Activated CD8-positive, alpha-beta T cell treated with anti-CD3 and anti-CD28 coated beads, Interleukin-2, amount 10 ng/mL, durations not matched to agents 7 days and 5 days (primary cell): ENCODE results near the gene BARD1. TPM values are rescaled to one million over a fixed set of nuclear protein-coding genes. Genes with fewer than 3 reads are reported as not detected.
"Not testable (repeated sequence)": the region's sequence is repeated elsewhere in the genome, so short reads cannot be mapped to it uniquely, and the experiment has no call there.

Source experiments
- ATAC-seq: fragments of 150-1000 bp; cut with Tn5 transposase; one replicate; pipeline ENCODE4 v1.10.0; 2021; ENCODE audit warnings: moderate library complexity
- CTCF ChIA-PET: fragments of 350-600 bp; sonication (Branson Sonifier 250); formaldehyde crosslinking; loops from one replicate; lab custom pipeline; 2021; ENCODE audit warnings: antibody characterized with exemption; lab: Charles Lee
- POLR2A ChIA-PET: fragments of 350-600 bp; sonication (Branson Sonifier 250); formaldehyde crosslinking; loops from one replicate; lab custom pipeline; 2021; ENCODE audit warnings: antibody characterized with exemption; lab: Charles Lee
- DNase-seq: peaks from one replicate; pipeline ENCODE4 v3.0.0-alpha.2; 2020
- H3K27ac Mint-ChIP-seq: one replicate; pipeline ENCODE4 v1.8.0; 2021; ENCODE audit warnings: mild to moderate bottlenecking, mixed read lengths
- H3K27me3 Mint-ChIP-seq: one replicate; pipeline ENCODE4 v1.8.0; 2021; ENCODE audit warnings: low read depth, mixed read lengths
- H3K36me3 Mint-ChIP-seq: one replicate; pipeline ENCODE4 v1.8.0; 2021; ENCODE audit warnings: low read depth, mixed read lengths
- H3K4me1 Mint-ChIP-seq: one replicate; pipeline ENCODE4 v1.8.0; 2021; ENCODE audit warnings: low read depth, mixed read lengths
- H3K4me3 Mint-ChIP-seq: one replicate; pipeline ENCODE4 v1.8.0; 2021; ENCODE audit warnings: mild to moderate bottlenecking, mixed read lengths
- H3K9me3 Mint-ChIP-seq: one replicate; pipeline ENCODE4 v1.8.0; 2022; ENCODE audit warnings: mixed read lengths; ENCODE audit not compliant: insufficient read depth
- total RNA-seq, 2 experiments: library from RNA; stranded (reverse); gene quantifications; one replicate each; pipeline ENCODE4 v1.2.3, GENCODE V29; 2021

BARD1 gene
- total RNA-seq, 2 experiments from 2014 or later = 56.4 to 57.1 TPM

DNA sequence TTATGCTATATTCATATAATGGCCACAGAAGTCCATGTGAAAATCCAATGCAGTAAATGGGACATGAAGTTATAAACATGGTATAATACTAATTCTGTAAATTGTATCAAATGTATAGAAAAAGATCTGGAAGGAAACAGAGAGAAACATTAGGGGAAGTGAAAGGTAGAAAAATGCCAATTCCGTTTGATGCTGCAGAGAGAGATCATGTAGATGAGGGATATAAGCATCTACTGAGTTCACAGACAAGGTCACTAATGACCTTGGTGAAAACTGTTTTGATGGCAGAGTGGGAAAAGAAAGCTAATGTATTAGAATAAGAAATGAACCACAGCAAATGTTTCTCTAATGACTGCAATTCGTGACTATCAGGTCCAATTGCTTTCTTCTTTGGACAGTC lies 56.0 kb downstream of the BARD1 start:
- H3K27me3 Mint-ChIP-seq = no peaks in the 10 kb centered on the region
- POLR2A ChIA-PET = no interaction called here
- H3K4me3 Mint-ChIP-seq = no peak overlapping the region
- no peak for DNase-seq
- CTCF ChIA-PET = no interaction called here
- H3K36me3 Mint-ChIP-seq = peaks cover 81% of the 10 kb centered on the region
- H3K4me1 Mint-ChIP-seq = peaks cover 4% of the 10 kb centered on the region
- ATAC-seq = no peak
- no peak overlapping the region for H3K27ac Mint-ChIP-seq
- no peaks in the 10 kb centered on the region for H3K9me3 Mint-ChIP-seq

DNA sequence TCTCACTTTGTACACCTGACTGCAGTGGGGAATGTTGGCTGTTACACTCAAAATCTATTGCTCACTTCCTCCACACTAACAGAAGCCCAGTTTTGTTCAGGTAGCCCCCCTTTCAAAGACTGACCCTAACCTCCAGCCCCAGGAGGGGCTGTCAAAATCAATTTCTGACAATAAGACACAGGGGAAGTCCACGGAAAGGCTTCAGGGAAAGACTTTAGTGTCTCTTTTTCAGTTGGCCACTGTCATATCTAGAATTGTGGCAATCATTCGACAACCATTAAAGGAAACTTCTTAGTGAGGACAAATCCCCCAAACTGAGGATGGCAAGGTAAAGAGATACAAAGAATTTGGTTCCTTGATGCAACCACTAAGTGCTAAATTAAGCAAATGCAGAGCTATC lies 59.0 kb downstream of the BARD1 start:
- DNase-seq = no peak
- H3K9me3 Mint-ChIP-seq = no peaks in the 10 kb centered on the region
- H3K4me3 Mint-ChIP-seq = no peak overlapping the region
- POLR2A ChIA-PET = no interaction called here
- H3K27ac Mint-ChIP-seq = no peak overlapping the region
- ATAC-seq = no peak
- peaks cover 76% of the 10 kb centered on the region for H3K36me3 Mint-ChIP-seq
- no peaks in the 10 kb centered on the region for H3K4me1 Mint-ChIP-seq
- no peaks in the 10 kb centered on the region for H3K27me3 Mint-ChIP-seq
- CTCF ChIA-PET = no interaction called here

DNA sequence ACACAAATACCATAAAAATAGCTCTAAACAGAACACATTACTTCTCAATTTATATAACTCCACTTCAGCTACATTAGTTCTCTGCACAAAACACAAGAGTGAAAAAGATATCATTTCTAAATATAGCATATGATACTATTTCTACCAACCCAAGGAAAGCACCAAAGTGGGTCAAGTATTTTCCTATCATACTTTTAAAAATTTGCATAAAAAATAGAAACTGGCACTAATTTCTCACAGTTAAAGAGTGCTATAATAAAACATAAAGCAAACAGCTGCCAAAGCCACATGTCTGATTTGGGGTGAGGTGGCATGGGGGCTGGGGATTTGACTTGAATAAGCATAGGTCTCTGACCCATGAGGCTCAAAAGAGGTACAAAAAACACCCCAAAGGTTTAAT lies 61.5 kb downstream of the BARD1 start:
- no peaks in the 10 kb centered on the region for H3K27me3 Mint-ChIP-seq

DNA sequence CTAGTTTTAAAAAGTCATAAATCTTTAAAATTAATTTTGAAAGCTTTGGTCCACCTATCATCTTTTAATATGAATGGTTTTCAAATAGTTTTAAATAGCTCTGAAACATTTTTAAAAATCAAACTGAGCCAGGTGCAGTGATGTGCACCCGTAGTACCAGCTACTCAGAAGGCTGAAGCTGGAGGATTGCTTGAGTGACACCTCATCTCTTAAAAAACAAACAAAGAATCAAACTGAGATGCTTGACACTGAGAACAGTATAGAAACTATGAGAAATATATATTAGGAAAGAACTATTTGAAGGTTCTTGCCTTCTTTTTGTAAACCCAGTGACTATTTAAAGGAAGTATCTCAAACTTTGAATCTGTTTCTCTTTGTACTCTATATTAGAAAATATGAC lies 67.4 kb downstream of the BARD1 start:
- no peak for ATAC-seq

More for the DNA sequence above, 61.5 kb downstream of the BARD1 start:
- CTCF ChIA-PET = interaction anchor here (0.9 kb wide), 1 partner anchor 11 kb away, joined by 3 read pairs; no protein-coding TSS in a partner anchor
- no peak for ATAC-seq
- H3K9me3 Mint-ChIP-seq = no peaks in the 10 kb centered on the region
- H3K36me3 Mint-ChIP-seq = peaks cover 68% of the 10 kb centered on the region
- no peak for DNase-seq
- H3K27ac Mint-ChIP-seq = no peak overlapping the region
- no peaks in the 10 kb centered on the region for H3K4me1 Mint-ChIP-seq
- no peak overlapping the region for H3K4me3 Mint-ChIP-seq
- POLR2A ChIA-PET = no interaction called here

DNA sequence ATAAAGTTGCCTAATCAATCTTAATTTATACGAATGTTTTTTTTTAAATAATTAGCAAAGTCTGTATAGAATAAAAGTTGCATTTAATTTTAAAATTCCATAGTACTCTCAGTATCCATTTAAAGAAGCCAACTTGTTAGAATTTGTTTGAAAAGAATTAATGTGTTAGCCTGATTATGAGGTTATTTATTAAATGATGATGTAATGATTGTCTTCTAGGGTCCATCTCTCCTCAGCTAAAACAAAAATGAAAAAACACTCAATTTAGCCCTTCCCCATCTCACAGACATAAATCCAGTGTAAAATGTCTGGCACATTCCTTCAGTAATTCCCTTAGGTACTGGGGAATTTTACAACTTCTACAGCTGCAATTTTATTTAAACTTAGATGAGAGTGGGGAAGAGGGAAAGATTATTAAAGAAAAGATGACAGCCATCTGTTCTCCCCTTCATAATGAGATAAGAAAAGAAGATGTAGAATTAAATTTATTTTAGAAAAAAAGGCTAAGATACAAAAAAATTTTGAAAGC lies 68.6 kb downstream of the BARD1 start:
- peaks cover 46% of the 10 kb centered on the region for H3K36me3 Mint-ChIP-seq
- no peaks in the 10 kb centered on the region for H3K27me3 Mint-ChIP-seq
- POLR2A ChIA-PET = no interaction called here
- peaks cover 7% of the 10 kb centered on the region for H3K4me1 Mint-ChIP-seq
- H3K9me3 Mint-ChIP-seq = no peaks in the 10 kb centered on the region
- CTCF ChIA-PET = no interaction called here
- no peak for ATAC-seq
- no peak for DNase-seq
- no peak overlapping the region for H3K4me3 Mint-ChIP-seq
- no peak overlapping the region for H3K27ac Mint-ChIP-seq

More for the DNA sequence above, 67.4 kb downstream of the BARD1 start:
- Mint-ChIP-seq H3K27ac (no peak overlapping the region), H3K9me3 (no peaks in the 10 kb centered on the region), H3K27me3 (no peaks in the 10 kb centered on the region), H3K36me3 (peaks cover 50% of the 10 kb centered on the region), H3K4me3 (no peak overlapping the region), H3K4me1 (peaks cover 6% of the 10 kb centered on the region)
- DNase-seq = no peak
- ChIA-PET POLR2A (no interaction called here), CTCF (no interaction called here)

DNA sequence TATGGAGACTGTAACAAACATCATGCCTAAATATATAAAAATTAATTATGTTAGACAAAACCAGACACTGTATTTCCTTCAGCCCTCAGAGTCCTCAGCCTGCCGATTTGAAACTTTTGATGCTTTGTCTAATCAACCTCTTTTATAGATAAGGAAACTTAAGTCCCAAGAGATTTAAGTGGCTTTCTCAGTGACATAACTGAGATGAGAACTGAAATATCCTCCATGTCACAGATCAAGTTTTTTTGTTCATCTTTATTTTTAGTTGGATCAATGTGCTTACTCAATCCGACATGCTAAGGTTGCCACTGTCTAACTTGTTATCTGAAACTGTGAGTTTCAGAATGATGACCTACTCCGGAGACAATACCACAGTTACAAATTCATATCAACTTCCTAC lies 72.3 kb downstream of the BARD1 start:
- Mint-ChIP-seq H3K4me3 (no peak overlapping the region), H3K9me3 (no peaks in the 10 kb centered on the region), H3K4me1 (peaks cover 7% of the 10 kb centered on the region), H3K27ac (no peak overlapping the region), H3K36me3 (peaks cover 32% of the 10 kb centered on the region), H3K27me3 (no peaks in the 10 kb centered on the region)
- POLR2A ChIA-PET = no interaction called here
- ATAC-seq (no peak), DNase-seq (no peak)
- CTCF ChIA-PET = no interaction called here

DNA sequence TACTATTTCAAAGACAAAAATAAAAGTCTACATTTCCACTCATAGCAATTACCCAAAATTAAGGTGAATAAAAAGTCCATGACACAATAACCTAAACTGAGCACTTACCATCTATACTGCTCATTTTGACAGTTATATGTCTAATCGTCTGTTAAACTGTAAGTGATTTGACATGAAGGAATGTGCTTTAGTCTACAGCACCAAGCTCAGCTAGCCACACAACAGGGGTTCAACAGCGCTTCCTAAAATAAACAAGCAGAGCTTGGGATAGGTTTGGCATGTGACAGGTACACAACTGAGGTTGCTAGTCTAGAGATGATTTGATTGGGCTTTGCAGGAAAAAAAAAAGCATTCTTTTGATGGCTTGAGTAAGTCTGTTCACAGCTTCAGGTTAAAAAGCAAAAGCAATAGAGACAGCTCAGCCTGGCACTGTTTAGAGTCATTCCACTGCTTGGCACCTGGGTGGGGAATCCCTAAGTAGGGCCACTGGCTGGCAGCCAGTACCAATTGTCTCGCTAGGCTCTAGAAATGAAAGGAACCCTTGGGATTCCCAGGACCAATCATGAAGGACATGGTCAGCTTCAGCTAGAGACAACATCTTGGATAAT lies 78.6 kb downstream of the BARD1 start:
- ATAC-seq (no peak), DNase-seq (no peak)
- CTCF ChIA-PET = no interaction called here
- no peaks in the 10 kb centered on the region for H3K27me3 Mint-ChIP-seq
- H3K36me3 Mint-ChIP-seq = peaks cover 42% of the 10 kb centered on the region
- H3K27ac Mint-ChIP-seq = no peak overlapping the region
- POLR2A ChIA-PET = interaction anchor here (1.0 kb wide), 1 partner anchor 78 kb away, joined by 3 read pairs; no protein-coding TSS in a partner anchor
- no peaks in the 10 kb centered on the region for H3K4me1 Mint-ChIP-seq
- no peaks in the 10 kb centered on the region for H3K9me3 Mint-ChIP-seq
- no peak overlapping the region for H3K4me3 Mint-ChIP-seq

DNA sequence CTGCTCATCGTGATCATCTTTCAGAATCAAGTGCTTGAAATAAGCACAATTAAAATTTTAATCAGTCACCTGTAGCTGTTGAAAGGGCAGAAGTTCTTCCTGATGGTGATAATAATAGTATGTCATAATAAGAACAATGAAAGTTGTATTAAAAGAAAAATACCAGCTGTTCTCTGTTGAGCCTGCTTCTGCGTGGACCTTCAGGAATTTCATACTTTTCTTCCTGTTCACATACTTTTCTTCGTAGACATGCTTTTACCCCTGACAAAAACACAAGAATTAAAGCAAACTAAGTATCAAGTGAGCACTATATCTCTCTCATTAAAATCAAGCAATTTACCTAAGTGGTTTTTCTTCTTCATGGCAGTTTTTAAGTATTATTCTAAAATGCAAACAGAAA lies 79.2 kb downstream of the BARD1 start:
- H3K27me3 Mint-ChIP-seq = no peaks in the 10 kb centered on the region
- CTCF ChIA-PET = no interaction called here
- no peaks in the 10 kb centered on the region for H3K4me1 Mint-ChIP-seq
- no peak overlapping the region for H3K4me3 Mint-ChIP-seq
- ATAC-seq (no peak), DNase-seq (no peak)
- peaks cover 44% of the 10 kb centered on the region for H3K36me3 Mint-ChIP-seq
- H3K27ac Mint-ChIP-seq = no peak overlapping the region
- POLR2A ChIA-PET = interaction anchor here (1.0 kb wide), 1 partner anchor 79 kb away, joined by 3 read pairs; no protein-coding TSS in a partner anchor
- H3K9me3 Mint-ChIP-seq = no peaks in the 10 kb centered on the region

DNA sequence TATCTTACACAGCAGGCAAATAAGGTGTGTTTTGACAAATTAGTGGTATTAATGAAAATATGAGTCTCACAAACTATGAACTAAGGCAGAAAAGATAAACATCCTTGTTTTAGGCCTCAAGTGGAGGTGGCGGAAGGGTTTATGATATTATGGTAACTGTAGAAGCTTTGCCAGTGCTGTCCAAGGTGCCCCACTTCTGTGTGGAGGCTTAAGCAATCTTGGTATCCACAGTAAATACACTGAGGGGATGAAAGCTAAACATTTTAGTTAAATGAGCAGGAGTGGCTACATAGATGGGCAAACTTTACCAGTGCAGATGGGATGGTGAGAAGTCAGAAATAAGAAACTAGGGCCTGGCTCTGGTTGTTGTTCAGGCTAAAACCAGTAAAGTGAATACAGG lies 84.7 kb downstream of the BARD1 start:
- ChIA-PET CTCF (interaction anchor here (1.0 to 1.2 kb wide), 2 partner anchors 9 to 13 kb away, joined by 3 to 4 read pairs; no protein-coding TSS in a partner anchor), POLR2A (no interaction called here)
- no peak overlapping the region for H3K4me3 Mint-ChIP-seq
- H3K4me1 Mint-ChIP-seq = no peaks in the 10 kb centered on the region
- peaks cover 76% of the 10 kb centered on the region for H3K36me3 Mint-ChIP-seq
- no peaks in the 10 kb centered on the region for H3K27me3 Mint-ChIP-seq
- H3K9me3 Mint-ChIP-seq = no peaks in the 10 kb centered on the region
- H3K27ac Mint-ChIP-seq = no peak overlapping the region
- ATAC-seq (no peak), DNase-seq (no peak)

DNA sequence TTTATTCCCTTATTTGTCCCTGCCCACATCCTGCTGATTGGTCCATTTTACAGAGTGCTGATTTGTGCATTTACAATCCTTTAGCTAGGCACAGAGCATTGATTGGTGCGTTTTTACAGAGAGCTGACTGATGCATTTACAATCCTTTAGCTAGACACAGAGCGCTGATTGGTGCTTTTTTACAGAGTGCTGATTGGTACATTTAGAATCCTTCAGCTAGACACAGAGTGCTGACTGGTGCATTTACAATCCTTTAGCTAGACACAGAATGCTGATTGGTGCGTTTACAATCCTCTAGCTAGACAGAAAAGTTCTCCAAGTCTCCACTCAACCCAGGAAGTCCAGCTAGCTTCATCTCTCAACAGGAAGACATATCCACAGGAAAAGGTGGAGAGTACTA lies 91.6 kb downstream of the BARD1 start:
- POLR2A ChIA-PET, H3K27me3 Mint-ChIP-seq, H3K9me3 Mint-ChIP-seq, H3K27ac Mint-ChIP-seq, H3K4me3 Mint-ChIP-seq, DNase-seq, CTCF ChIA-PET, ATAC-seq, H3K4me1 Mint-ChIP-seq: not testable (repeated sequence)
- peaks cover 54% of the 10 kb centered on the region for H3K36me3 Mint-ChIP-seq

DNA sequence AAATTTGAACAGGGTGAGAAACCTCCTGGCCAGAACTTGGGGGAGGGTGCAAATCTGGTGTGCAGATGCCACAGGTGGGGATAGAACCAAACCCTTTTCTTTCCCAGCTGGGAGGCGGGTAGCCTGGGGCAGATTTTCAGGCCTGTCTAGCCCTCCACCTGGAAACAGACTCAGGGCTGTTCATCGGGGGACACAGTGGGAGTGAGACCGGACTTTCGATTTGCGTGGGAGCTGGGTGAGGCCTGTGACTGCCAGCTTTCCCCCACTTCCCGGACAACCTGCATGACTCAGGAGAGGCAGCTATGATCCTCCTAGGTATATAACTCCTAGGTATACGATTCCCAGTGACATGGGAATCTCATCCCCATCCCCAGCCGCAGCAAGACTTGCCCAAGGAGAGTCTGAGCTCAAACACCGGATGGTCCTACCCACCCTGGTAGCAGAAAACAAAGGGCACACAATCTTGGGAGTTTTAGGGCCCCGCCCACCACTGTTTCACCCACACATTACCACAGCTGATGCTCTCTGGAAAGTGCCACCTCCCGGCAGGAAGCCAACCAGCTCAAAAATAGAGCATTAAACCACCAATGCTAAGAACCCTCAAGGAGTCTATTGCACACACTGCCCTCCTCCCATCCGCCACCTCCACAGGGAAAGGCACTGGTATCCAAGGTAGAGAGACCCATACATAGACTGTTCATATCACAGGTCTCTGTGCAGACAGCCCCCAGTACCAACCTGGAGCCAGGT lies 92.5 kb downstream of the BARD1 start:
- ChIA-PET POLR2A (no interaction called here), CTCF (no interaction called here)
- peaks cover 8% of the 10 kb centered on the region for H3K4me1 Mint-ChIP-seq
- no peak for ATAC-seq
- H3K27me3 Mint-ChIP-seq = no peaks in the 10 kb centered on the region
- no peak for DNase-seq
- H3K4me3 Mint-ChIP-seq = no peak overlapping the region
- no peak overlapping the region for H3K27ac Mint-ChIP-seq
- peaks cover 52% of the 10 kb centered on the region for H3K36me3 Mint-ChIP-seq
- peaks cover 6% of the 10 kb centered on the region for H3K9me3 Mint-ChIP-seq

DNA sequence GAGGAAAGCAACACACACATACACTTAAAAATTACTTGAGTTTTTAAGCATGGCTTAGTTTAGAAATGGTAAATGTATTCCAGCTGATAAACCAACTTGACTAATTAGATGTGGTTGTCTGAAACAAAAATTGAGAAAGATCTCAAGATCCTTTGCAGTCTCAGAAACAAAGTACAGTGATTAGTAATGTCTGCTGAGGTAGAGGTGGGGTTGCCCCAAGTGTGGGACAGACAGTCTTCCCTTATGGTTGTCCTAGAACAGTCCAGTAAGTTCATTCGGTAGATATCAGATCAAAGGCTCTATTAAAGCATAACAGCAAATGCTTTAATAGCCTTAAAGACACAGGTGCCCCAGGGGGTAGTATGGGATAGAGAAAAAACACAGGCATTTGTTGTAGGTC lies 94.5 kb downstream of the BARD1 start:
- Mint-ChIP-seq H3K27me3 (no peaks in the 10 kb centered on the region), H3K27ac (no peak overlapping the region), H3K4me3 (no peak overlapping the region), H3K9me3 (peaks cover 6% of the 10 kb centered on the region), H3K4me1 (peaks cover 9% of the 10 kb centered on the region), H3K36me3 (peaks cover 32% of the 10 kb centered on the region)
- ChIA-PET POLR2A (no interaction called here), CTCF (no interaction called here)
- no peak for ATAC-seq
- no peak for DNase-seq
